Umbilical cord (tissue), 2 donors: ENCODE measurements around the gene MGAT3. TPM values are rescaled to one million over a fixed set of nuclear protein-coding genes. Genes with fewer than 3 reads are reported as not detected.

Source experiments
- DNase-seq: peaks from one replicate; pipeline ENCODE4 v3.0.0-alpha.2; 2015; ENCODE audit warnings: low spot score
- total RNA-seq: library from RNA; depleted of rRNA; stranded (reverse); fragments of >200 nt; gene quantifications from one replicate; pipeline ENCODE4 v1.2.3, GENCODE V29; 2014; ENCODE audit warnings: low replicate concordance; ENCODE audit not compliant: insufficient read depth

Gene MGAT3
- total RNA-seq, 1 donor from 2014 or later, result 2.2 TPM

DNA sequence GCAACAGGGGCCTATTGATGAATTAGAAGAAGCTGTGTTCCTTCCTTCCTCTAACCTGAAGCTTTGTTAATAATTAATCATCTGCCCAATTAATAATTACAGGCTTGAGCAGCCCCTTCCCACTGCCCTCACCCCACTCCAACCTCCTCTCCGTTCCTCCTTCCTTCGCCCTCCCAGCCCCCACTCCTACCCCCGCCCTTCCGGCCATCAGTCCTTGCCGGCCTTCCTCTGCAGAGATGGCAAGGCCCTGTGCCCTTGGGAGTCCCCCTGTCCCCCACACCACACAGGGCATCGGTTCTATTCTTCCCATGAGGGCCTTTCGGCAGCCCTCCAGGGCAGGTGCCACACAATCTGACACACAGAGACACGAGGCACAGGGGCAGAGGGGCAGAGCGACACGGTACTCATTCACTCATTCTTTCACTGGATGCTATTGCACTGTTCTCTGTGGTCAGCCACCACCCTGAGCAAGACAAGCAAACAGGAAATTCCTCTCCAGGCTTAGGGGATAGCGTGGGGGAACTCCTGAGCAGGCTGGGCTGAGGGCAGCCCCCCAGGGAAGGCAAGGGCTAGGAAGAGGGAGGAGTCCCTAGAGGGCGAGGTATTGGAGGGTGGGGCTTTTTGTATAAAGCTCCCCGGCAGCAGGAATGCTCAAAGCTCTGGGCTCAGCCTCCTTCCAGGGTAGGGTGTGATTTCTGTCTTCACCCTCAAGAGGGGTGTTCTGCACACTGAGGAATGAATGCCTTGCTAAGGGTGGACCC is 14.7 kb downstream of the MGAT3 start:
- DNase-seq, result peak; percentile 87

DNA sequence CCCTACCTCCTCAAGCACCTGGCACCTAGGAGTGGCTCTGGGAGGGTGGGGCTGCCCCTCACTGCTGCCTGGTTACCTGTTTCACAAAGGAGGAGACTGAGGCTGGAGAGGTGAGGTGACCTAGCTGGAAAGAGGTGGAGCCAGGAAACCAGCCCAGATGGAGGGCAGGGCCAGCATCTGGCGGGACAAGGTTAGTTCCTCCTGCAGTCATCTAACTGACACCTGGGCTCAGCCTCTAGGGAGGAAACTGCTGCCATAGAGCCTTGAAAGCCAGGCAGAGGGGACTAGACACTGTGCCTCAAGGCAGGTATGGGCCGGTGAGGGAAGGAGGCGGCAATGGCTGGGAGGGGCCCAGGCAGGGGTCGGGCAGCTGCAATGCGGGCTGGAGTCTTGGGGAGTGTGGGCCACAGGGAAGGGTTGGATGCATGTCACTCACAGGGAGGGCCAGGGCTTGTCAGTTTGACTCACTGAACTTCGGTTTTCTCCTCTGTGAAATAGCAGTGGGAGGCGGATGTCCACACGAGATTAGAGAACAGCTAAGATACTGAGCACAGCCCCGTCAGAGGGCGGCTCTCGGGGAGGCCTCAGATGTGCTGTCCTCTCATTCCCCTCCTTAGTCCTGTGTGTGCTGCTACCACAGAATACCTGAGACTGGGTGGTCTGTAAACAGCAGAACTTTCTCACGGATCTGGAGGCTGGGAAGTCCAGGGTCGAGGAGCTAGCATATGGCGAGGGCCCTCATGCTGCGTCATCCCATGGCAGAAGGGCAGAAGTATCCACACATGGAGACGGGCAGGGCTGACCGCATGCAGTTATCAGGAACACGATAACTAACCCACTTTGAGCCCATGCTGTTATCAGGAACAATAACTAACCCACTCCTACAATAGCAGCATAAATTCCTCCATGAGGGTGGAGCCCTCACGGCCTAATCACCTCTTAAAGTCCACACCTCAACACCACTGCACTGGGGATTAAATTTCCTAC is 16.1 kb downstream of the MGAT3 start:
- DNase-seq, result peak; percentile 85

DNA sequence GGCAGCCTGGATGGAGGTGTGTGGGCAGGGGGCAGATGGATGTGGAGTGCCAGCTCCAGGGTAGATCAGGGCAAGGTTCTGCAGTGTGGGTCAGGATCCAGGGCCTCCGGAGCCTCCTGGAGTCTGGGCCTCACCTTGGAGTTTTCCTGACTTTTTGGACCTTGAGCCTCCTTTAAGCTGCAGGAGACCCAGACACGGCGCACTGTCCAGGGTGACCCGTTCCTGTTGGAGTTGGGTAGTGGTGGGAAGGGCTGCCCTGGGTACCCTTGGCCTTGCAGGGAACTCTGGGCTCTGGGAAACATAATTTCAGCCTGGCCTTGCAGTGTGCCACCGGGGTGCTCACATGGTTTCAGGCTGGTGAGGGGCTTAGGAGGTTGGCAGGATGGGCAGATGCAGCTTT is 17.0 kb downstream of the MGAT3 start:
- no peak for DNase-seq

DNA sequence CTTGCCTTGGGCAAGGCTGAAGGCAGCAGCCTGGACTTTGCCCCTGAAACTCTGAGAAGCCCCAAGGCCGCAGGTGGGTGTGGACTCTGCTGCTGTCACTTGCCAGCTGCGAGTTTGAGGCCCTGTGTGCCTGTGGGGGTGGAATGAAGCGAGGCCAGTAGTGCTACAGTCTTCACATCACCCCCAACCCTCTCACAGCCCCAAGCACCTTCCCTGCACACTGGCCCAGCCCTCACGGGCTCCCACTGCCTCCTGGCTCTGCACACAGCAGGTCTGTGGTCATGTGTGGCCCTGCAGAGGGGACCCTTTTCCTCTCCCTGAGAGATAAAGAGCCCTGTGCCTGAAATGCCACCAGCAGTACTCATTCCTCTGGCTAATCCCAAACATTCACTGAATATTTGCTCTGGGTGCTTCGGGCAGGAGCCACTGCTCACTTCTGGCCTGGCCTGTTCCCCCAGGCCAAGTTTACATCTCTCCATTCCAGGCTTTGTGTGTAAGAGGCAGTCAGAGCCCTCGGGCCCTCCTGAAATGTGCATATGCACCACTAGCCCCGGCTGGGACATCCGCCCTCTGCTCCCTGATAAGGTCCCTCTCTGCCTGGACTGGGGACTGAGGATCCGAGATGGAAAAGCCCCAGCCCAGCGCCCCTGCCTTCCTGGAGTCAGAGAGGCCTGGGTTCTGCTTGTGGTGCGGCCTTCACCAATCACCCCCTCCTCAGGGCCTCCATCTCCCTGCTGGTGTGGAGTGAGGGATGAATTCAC is 17.7 kb downstream of the MGAT3 start:
- DNase-seq, result peak; percentile 66

DNA sequence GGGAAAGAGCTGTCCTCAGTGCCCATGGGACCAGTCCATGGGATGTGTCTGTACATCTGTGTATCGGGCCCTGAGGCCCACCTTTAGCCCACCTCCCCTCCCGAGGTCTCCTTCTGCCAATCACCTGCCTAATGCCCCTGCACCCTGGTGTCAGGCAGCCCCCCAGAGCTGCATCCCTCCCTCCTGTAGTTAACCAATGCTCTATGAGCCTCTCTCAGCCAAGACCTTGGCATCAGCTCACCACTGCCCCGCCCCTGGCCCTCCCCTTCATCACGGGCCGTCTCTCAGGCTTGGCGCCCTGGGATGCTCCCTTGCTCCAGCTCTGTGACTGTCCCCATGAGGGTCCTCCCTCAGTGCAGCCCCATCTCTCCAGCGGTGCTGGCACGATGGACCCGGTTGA is 18.5 kb downstream of the MGAT3 start:
- no peak for DNase-seq

DNA sequence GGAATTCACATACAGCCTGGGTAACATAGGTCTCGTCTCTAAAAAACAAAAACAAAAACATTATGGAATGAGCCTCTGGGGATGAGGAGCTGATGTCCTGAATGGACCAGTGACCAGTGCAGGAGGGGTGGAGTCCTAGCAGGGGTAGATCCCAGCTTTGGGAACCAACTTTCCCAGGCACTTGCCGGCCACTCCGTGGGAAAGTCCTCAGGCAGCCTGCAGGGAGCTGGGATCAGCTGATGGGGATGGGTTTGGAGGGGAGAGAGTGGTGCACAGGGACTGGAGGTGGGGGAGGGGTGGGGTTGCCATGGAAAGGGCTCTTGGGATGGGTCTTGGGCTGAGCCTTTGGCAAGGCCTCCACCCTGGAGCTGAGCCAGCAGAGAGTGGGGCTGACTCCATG is 19.1 kb downstream of the MGAT3 start:
- DNase-seq, result no peak

DNA sequence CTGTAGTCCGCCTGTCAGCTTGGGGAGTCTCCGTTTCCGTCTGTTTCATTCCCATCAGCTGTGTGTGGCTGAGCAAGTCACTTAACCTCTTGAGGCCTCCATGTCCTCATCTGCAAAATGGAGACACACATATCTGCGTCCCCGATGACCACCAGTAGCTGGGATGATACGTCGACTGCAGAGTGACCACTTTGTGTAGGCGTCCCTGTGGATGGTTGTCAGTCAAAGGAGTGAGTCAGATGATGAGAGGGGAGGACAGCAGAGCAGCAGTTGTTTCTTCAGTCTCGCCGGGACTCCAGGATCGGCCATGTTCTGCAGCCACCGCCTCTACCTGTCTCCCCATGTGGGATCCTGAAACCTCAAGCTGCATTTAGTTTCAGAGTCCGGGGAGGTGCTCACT is 19.9 kb downstream of the MGAT3 start:
- DNase-seq, result no peak

DNA sequence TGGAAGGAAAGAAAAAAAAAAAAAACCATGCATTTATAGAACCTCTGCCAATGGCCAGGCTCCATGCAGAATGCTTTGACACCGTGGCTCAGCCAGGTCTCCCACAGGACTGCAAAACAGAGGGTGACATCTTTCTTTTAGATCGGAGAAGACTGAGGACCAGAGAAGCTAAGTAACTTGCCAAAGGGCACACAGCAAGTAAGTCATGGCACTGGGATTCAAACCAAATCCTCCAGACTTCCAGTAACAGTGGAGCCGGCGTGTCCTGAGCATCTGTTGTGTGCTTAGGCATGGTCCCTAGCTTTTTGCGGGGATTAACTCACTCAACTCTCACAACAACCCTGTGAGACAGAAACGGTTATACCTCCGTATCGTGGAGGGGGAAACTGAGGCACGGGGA is 20.7 kb downstream of the MGAT3 start:
- DNase-seq, result no peak

DNA sequence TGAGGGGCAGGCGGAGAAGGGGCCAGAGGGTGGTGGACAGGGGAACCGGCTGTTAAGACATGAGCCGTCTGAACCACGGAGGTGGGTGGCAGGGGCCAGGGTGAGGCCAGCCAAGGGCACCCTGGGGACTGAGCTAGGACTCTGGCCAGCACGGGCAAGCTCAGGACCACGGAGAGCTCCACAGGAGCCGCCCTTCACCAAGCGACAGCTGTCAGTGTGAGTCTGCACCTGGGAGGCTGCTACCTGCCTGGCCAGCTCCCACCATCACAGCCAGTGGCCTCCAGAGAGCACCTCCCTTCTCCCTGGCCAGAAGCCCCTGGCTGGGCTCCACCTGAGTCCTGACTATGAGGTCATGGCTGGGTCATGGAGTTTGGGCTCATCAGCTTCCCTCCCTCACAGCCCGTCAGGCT is 21.6 kb downstream of the MGAT3 start:
- no peak for DNase-seq

DNA sequence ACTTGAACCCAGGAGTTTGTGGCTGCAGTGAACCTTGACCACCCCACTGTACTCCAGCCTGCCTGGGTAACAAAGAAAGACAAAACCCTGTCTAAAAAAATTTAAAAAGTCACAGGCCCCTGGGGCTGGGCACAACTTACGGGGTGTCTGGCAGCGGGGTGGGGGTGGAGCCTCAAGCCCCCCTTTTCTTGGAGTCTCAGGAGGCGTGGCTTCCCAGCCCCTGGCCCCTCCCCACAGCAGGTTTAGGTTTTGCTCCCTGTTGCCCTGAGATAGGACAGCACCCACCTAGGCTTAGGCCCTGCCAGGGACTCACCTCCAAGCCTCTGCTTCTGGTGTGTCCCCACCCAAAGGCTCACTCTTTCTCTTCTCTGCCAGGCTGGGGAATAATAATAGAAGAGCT is 22.4 kb downstream of the MGAT3 start:
- no peak for DNase-seq

DNA sequence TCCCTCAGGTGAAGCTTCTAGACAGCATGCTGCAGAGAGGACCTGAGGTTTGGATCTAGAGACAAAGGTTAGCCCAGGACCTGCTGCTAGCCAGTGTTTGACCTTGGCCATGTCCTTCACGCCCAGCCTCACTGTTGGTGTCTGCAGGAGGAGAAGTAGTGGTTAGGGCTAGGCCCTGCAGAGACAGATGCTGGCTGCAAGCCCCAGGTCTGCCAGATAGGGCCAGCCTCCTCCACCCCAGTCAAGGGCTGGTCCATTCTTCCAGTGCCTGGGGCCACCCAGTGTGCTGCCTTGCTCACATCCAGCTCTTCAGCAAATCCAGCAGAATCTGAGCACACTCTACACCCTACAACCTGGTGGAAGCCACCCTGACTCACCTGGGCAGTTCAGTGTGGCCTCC is 23.7 kb downstream of the MGAT3 start:
- DNase-seq, result no peak

DNA sequence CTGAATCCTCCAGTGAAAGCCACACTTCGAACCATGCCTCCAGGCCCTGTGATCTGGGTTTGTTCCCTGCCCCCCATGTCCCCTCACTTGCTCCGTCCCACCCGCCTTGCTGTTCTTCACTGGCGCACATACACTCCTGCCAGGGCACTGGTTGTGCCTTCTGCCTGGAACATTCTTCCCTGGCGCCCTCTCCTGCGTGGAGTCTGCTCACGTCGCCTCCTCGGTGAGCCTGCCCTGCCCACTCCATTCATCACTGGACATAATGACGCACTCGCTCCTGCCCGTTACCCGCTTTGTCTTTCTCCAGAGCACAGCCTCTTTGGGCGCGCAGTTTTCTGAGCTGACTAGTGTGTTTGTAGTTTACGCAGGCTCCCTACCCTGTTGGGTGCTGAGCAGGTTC is 24.2 kb downstream of the MGAT3 start:
- DNase-seq, result no peak

DNA sequence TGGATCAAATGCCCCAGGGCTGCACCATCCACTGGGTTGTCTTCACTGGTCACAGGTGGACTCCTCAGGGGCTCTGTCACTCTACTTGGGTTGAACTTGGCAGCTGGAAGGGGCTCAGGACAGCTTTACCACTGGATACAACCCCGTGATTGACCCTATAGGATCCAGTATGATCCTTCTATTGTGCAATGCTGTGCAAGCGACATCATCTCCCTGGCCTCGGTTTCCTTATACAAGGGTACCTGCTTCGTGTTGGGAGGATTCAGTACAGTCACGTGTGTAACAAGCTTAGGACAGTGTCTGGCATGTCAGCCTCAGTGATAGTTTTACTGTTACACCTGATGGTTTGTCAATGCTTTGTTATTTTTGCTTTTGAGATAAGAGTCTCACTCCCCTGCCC is 24.8 kb downstream of the MGAT3 start:
- DNase-seq, result no peak

DNA sequence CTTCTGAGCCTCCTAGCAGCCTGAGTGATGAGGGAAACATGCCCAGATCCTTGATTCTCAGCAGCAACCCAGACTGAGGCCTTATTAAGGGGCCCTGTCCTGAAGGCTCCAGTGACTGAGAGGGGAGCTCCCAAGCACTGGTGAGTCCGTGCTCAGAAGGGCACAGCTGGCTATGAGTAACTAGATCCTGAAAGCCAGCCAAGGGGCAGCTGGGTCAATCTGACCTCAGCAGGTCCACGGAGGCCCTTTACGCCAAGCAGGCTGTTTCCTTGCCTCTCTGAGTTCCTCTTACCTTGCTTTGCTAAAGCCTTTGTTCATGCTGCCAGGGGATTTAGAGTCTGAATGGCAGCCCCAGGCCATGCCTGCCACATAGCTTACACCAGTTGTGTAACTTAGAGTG is 26.0 kb downstream of the MGAT3 start:
- no peak for DNase-seq

DNA sequence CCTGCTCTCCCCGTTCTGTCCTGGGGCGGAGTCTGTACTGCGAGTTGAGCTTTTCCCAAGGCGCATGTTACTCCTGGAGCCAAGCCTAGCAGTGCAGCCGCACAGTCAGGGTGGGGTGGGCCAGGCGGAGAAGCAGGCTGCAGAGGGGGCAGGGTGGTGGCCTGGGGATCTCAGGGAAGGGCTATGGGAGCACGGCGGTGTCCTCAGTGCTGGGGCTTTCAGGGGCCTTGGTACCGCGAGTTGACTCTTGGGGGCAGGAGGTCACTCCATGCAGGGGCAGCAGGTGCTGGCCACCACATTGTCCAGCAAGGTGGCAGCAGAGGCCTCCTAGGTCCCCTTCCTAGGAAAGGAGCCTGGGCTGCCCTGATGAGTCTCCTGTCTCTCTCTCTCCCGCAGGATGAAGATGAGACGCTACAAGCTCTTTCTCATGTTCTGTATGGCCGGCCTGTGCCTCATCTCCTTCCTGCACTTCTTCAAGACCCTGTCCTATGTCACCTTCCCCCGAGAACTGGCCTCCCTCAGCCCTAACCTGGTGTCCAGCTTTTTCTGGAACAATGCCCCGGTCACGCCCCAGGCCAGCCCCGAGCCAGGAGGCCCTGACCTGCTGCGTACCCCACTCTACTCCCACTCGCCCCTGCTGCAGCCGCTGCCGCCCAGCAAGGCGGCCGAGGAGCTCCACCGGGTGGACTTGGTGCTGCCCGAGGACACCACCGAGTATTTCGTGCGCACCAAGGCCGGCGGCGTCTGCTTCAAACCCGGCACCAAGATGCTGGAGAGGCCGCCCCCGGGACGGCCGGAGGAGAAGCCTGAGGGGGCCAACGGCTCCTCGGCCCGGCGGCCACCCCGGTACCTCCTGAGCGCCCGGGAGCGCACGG is 30.4 kb downstream of the MGAT3 start:
- peak; percentile 56 for DNase-seq

DNA sequence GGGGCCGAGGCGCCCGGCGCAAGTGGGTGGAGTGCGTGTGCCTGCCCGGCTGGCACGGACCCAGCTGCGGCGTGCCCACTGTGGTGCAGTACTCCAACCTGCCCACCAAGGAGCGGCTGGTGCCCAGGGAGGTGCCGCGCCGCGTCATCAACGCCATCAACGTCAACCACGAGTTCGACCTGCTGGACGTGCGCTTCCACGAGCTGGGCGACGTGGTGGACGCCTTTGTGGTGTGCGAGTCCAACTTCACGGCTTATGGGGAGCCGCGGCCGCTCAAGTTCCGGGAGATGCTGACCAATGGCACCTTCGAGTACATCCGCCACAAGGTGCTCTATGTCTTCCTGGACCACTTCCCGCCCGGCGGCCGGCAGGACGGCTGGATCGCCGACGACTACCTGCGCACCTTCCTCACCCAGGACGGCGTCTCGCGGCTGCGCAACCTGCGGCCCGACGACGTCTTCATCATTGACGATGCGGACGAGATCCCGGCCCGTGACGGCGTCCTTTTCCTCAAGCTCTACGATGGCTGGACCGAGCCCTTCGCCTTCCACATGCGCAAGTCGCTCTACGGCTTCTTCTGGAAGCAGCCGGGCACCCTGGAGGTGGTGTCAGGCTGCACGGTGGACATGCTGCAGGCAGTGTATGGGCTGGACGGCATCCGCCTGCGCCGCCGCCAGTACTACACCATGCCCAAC is 31.2 kb downstream of the MGAT3 start:
- no peak for DNase-seq

DNA sequence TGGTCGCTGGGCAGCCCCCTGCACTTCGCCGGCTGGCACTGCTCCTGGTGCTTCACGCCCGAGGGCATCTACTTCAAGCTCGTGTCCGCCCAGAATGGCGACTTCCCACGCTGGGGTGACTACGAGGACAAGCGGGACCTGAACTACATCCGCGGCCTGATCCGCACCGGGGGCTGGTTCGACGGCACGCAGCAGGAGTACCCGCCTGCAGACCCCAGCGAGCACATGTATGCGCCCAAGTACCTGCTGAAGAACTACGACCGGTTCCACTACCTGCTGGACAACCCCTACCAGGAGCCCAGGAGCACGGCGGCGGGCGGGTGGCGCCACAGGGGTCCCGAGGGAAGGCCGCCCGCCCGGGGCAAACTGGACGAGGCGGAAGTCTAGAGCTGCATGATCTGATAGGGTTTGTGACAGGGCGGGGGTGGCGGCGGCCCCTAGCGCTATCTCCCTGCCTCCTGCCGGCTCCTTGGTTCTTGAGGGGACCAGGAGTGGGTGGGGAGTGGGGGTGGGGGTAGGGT is 31.8 kb downstream of the MGAT3 start:
- DNase-seq, result no peak

DNA sequence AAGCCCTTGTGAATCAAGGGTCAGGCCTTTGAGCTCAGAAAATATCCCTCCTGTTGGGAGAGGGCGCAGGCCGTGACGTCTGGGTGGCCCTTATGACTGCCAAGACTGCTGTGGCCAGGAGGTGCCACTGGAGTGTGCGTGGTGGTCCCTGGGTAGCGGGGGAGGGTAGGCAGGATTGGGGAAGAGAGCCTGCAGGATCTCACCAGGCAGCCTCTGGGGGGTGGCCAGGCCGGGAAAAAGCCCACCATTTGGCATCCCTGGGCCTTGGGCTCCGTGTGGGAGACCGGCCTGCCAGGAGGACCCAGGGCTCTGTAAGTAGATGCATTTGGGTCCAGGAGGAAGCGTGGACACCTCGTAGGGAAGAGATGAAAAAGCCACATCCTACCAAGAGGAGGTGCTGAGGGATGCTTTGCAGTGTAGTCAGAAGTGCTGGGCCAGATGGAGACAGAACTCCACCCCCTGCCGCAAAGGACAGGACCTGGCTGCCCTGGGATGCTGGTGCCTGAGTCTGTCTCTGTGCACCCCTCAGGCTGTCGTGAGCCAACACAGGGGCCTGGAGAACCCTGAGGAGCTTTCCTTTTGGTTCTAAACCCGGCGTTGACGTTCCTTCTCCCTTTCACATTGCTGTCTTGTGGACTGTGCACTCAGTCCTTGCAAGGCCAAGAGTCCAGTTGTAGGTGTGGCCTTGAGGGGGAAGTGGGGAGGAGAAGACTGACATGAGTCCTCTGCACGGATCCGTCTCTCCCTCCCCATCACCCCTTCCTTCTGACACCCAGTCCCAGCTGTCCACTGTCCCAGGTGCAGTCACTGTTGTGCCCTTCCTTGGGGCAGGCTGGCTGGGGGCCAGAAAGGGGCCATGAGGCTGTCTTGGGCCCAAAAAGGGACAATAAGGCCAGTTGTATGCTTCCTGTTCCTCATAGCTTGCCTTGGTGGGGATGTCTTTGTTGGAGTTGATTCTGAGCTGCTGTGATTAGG is 32.6 kb downstream of the MGAT3 start:
- DNase-seq, result no peak
